SW 1271 (cell line): ENCODE data around the gene TPCN1.
A peak's percentile ranks its signal among the peaks of the same experiment; 100 is the strongest.

ENCODE experiments used
- DNase-seq, 2 experiments: peaks; one replicate each; lab custom pipeline; 2025; lab: John Stamatoyannopoulos, UW

The TPCN1 gene

GRCh38 chr12:113224955-113225354 lies 3.7 kb downstream of the TPCN1 start:
- no peak for DNase-seq

- DNase-seq: no peak
Measured at GRCh38 chr12:113226696-113227568, 5.7 kb downstream of the TPCN1 start.

DNA sequence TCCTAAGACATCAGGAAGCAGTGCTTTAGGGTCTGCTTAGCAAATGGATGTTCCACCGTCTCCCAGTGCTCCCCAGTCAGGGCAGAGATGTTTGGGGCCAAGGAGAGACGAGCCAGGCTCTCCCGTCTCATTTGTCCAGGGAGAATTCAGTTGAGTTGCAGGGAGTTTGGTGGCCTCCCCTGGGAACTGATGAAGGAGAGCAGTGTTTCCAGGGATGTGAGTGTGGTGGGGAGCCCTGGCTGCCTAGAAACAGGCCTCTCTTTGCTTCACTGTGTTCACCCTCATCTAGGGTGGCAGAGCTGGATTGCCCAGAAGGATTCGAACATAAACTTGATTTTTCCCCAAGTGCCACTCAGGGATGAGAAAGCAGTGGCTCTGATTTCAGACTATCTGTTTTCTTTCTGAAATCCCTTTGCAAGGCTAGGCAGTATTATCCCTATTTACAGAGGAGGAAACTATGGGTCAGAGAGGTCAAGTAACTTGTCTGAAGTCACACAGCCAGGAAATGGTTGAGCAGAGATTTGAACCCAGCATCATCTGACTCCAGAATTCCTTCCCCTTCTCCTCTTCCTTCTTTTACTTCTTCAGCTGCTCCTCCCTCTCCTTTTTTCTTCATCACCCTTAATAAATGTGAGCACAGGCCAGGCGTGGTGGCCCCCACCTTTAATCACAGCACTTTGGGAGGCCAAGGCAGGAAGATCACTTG lies 6.6 kb downstream of the TPCN1 start:
- DNase-seq: no peak

GRCh38 chr12:113228394-113229028 lies 7.2 kb downstream of the TPCN1 start:
- no peak for DNase-seq

DNA sequence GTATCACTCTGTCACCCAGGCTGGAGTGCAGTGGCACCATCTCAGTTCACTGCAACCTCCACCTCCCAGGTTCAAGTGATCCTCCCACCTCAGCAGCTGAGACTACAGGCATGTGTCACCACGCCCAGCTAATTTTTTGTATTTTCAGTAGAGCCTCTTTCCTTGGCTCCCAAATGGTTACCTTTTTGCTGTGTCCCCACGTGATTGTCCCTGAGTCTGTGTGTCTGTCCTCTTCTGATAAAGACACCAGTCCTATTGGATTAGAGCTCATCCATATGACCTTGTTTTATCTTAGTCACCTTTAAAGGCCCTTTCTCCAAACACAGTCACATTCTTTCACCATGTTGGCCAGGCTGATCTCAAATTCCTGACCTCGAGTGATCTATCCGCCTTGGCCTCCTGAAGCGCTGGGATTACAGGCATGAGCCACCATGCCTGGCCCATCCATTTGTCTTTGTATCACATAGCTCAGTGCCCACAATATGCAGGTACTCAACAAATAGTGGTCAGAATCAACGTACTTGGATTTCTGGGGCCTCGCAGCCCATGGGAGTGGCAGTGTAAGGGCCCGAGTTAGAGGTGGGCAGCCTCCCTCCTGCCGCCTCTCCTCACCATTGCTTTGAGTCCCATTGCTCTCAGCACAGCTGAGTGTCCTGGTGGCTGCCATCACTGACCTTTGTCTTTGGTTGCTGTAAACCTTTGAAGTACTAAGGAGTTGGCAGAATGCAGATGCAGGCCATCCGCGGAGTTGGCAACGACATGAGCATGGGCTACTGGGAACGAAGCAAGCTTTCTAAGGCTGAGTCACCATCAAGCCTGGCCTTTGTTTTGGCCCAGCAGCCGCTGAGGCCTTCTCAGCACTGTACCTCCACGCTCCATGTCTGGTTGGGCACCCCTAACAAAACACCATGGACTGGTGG lies 9.3 kb downstream of the TPCN1 start:
- no peak for DNase-seq

DNA sequence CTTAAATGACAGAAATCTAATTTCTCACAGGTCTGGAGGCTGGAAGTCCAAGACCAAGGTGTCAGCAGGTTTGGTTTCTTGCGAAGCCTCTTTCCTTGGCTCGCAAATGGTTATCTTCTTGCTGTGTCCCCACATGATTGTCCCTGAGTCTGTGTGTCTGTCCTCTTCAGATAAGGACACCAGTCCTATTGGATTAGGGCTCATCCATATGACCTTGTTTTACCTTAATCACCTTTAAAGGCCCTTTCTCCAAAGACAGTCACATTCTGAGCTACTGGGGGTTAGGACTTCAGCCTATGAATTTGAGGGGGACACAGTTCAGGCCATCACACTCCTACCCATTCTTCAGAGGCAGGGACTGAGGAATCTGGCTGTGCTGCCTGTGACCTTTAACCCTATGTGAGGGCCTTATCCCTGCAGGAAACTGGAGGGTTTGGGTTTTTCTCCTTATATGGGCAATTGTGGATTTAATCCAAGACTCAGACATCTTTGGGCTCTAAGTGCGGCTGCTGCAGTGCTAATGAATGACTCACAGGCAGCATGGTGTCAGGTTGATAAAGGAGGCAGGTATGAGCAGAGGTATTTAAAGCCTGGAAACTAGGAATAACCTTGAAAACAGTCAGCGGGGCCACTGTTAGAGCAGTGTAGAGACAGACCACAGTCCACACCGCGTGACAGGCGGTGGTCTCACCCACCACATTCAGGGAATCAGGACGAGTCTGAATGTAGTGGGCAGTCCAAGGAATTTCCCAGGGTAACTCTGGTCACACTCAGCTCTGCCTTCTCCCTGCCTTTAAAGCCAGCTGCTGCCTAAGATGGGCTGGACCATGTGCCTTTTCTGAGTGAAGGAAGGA lies 10.2 kb downstream of the TPCN1 start:
- peak in 1 of 2 experiments; percentile 36 for DNase-seq

GRCh38 chr12:113232089-113232839 lies 11.0 kb downstream of the TPCN1 start:
- DNase-seq: no peak

DNA sequence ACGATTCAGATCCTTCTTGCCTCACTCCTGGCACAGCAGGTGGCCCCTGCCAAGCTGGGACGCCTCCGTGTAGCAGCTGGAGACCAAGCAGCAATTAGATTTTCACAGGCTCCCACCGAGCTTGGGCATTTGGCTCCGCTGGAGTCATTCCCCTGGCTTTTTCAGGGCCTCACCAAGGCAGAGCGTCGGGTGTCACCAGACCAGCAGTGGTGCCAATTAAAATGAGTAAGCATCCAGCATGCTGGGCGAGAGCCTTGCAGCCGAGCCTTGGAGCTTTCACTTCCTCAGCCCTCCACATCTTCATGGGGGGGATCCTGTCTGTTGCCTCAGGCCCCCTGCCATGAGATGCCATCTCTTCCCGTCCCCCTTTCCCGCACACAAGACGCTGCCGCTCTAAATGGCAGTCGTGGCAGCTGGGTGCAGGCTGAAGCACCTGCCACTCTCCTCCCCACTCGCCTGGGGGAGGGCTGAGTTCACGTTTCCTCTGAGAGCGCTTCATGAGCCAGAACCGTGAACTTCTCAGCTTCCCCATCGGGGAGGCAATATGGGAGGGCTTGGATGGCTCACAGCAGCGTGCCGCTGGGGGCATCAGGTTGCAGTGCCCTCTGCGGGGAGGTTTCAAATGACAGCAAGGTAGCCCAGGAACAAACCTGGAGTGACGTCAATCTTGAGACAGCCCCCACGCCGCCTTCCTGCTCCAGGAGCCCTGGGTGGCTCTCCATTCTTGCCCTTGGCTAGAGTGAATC lies 11.7 kb downstream of the TPCN1 start:
- no peak for DNase-seq

GRCh38 chr12:113233967-113234366 lies 12.7 kb downstream of the TPCN1 start:
- no peak for DNase-seq

- no peak for DNase-seq
Measured at GRCh38 chr12:113234483-113234882, 13.2 kb downstream of the TPCN1 start.

- no peak for DNase-seq
Measured at GRCh38 chr12:113235976-113236375, 14.7 kb downstream of the TPCN1 start.

GRCh38 chr12:113236539-113237399 lies 15.5 kb downstream of the TPCN1 start:
- DNase-seq: no peak

GRCh38 chr12:113237748-113238147 lies 16.5 kb downstream of the TPCN1 start:
- no peak for DNase-seq

DNA sequence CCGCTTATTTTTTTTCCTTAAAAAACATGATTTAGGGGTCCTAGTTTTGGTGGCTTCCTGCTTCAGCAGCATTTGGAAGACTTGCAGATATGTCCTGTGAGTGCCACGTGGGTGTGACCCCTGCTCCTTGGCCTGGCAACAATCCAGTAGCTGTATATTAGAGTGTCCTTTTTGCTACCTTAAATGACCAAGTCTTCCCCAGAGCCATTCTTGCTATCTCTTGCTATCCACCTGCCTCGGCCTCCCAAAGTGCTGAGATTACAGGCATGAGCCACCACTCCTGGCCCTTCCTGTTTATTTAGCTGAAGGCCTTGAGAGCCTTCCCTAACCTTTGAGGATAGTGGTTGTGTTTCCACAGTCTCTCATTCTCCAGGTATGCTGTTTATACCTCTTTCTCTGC lies 17.0 kb downstream of the TPCN1 start:
- no peak for DNase-seq

- DNase-seq: no peak
Measured at GRCh38 chr12:113239288-113239771, 18.1 kb downstream of the TPCN1 start.

GRCh38 chr12:113239811-113240331 lies 18.6 kb downstream of the TPCN1 start:
- DNase-seq: no peak

GRCh38 chr12:113240395-113240794 lies 19.1 kb downstream of the TPCN1 start:
- DNase-seq: no peak
